Measurements from ENCODE around the gene CLASRP.

GRCh38 chr19:45097776-45098520, 59.1 kb downstream of the CLASRP start:
- TF ChIP-seq CTCF (IDR thresholded peaks at IDR 0.05; ENCODE audit: insufficient read depth, low read length) (no peak), POLR2AphosphoS5 (IDR thresholded peaks at IDR 0.05; ENCODE audit: low read depth) (no peak), SPI1 (IDR thresholded peaks at IDR 0.05; ENCODE audit: borderline replicate concordance, low read depth) (no peak), REST (IDR thresholded peaks at IDR 0.05; ENCODE audit: insufficient replicate concordance, low read depth) (no peak), GABPA (IDR thresholded peaks at IDR 0.05; ENCODE audit: low read depth) (no peak)

Measured in HL-60 (cell line).